ENCODE data around the gene SEC11A. TPM values are rescaled to one million over a fixed set of nuclear protein-coding genes. Genes with fewer than 3 reads are reported as not detected.
"Not testable (repeated sequence)": the region's sequence is repeated elsewhere in the genome, so short reads cannot be mapped to it uniquely, and the experiment has no call there.

Gene SEC11A
- total RNA-seq, 1 experiment from 2014 or later = 243 TPM

DNA sequence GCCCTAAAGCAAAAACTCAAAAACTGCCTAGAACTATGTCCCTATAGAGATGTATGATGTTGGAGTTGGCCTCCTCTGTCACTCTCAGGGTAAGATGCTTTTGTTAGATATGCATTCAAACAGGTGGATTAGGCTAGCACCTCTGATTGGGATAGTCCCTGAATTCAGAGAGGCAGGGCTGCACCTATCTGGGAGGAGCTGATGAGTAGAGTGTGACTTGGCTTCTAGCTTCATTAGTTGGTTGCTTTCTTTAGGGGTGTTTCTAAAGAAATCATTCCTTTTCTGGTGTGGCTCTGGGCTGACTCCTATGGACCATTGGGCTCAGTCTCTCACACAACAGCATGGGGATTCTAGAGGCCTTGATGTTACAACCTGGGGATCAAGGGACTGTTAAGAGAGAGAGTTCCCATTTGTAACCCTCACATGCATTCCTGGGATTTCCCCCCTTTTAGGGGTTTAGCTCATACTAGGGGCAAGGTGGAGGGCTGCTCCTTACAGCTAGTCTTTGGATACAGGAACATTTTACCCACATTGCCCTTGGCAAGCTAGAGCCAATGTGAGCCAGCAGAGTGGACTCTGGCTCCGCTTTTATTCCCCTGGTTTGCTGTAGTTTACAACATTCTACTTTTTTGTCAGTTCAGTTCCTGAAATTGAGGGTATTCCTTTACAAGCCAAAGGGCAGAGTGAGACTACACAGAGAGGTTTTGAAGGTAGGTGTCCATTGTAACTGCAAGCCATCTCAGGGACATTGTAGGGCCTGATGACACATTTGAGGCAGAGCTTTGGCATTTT lies 40.0 kb upstream of the SEC11A start:
- CTCF ChIA-PET = interaction anchor here (0.5 to 1.3 kb wide), 4 partner anchors 22 to 174 kb away, joined by 3 to 5 read pairs (median 4); partner anchors contain the start of gene SEC11A
- TF ChIP-seq, protein P1, sequence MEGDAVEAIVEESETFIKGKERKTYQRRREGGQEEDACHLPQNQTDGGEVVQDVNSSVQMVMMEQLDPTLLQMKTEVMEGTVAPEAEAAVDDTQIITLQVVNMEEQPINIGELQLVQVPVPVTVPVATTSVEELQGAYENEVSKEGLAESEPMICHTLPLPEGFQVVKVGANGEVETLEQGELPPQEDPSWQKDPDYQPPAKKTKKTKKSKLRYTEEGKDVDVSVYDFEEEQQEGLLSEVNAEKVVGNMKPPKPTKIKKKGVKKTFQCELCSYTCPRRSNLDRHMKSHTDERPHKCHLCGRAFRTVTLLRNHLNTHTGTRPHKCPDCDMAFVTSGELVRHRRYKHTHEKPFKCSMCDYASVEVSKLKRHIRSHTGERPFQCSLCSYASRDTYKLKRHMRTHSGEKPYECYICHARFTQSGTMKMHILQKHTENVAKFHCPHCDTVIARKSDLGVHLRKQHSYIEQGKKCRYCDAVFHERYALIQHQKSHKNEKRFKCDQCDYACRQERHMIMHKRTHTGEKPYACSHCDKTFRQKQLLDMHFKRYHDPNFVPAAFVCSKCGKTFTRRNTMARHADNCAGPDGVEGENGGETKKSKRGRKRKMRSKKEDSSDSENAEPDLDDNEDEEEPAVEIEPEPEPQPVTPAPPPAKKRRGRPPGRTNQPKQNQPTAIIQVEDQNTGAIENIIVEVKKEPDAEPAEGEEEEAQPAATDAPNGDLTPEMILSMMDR (IDR thresholded peaks at IDR 0.05; ENCODE audit: unreplicated experiment) = no peak
- peaks cover 31% of the 10 kb centered on the region for H3K36me3 Mint-ChIP-seq (ENCODE audit: insufficient read depth, unreplicated experiment)
- no peak for DNase-seq
- H3K27me3 Mint-ChIP-seq (ENCODE audit: unreplicated experiment) = no peaks in the 10 kb centered on the region
- intact Hi-C loops (cut with micrococcal nuclease; ENCODE audit: unreplicated experiment) = loop anchor here (2.0 kb wide), 1 partner anchor 101 kb away; the partner anchor contains the start of gene WDR73
- peaks cover 36% of the 10 kb centered on the region for H3K4me1 Mint-ChIP-seq (ENCODE audit: low read depth, unreplicated experiment)
- no peak overlapping the region for H3K4me3 Mint-ChIP-seq (ENCODE audit: low read depth, unreplicated experiment)
- no TSS peak for BruUV-seq (replicated peaks)
- no peaks in the 10 kb centered on the region for H3K9me3 Mint-ChIP-seq (ENCODE audit: low read depth, unreplicated experiment)
- H3K27ac Mint-ChIP-seq (ENCODE audit: unreplicated experiment) = peak overlapping the region; percentile 40

DNA sequence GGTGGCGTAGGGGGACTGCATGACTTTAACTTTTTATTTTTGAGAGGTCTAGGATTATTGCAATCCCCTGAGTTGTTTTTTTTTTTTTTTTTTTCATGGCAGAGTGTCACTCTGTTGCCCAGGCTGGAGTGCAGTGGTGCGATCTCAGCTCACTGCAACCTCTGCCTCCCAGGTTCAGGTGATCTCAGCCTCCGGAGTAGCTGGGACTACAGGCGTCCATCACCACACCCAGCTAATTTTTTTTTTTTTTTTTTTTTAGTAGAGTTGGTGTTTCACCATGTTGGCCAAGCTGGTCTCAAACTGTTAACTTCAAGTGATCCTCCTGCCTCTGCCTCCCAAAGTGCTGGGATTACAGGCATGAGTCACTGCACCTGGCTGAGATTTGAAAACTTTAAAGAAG lies 39.0 kb upstream of the SEC11A start:
- intact Hi-C loops (cut with micrococcal nuclease; ENCODE audit: unreplicated experiment) = loop anchor here (2.0 to 5.0 kb wide), 3 partner anchors 58 to 172 kb away; partner anchors contain the start of gene WDR73
- H3K27ac Mint-ChIP-seq (ENCODE audit: unreplicated experiment); H3K27me3 Mint-ChIP-seq (ENCODE audit: unreplicated experiment); H3K9me3 Mint-ChIP-seq (ENCODE audit: low read depth, unreplicated experiment); DNase-seq; BruUV-seq (replicated peaks); H3K4me3 Mint-ChIP-seq (ENCODE audit: low read depth, unreplicated experiment): not testable (repeated sequence)
- Mint-ChIP-seq H3K4me1 (ENCODE audit: low read depth, unreplicated experiment) (peaks cover 45% of the 10 kb centered on the region), H3K36me3 (ENCODE audit: insufficient read depth, unreplicated experiment) (peaks cover 42% of the 10 kb centered on the region)
- CTCF ChIA-PET = interaction anchor here (0.6 to 1.3 kb wide), 4 partner anchors 39 to 1046 kb away, joined by 3 to 5 read pairs (median 4); partner anchors contain the start of gene SEC11A

DNA sequence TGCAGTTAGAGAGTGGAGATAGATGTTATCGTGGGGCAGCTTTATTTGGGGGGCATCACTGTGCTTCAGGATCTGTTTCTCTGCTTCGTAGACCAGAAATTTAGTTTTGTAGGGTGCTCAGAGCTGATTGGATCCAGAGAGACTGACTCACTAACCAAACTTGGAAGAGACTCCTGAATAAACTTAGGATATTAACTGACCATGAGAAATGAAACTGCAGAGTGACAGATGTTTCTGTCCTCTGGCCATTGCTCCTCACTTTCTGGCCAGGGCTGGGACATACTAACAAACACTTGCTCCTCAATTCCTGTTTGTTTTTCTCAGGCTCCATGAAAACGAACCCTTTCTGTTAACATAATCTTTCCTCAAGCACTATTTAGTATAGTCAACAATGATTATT lies 36.8 kb upstream of the SEC11A start:
- peak overlapping the region; percentile 31 for H3K4me3 Mint-ChIP-seq (ENCODE audit: low read depth, unreplicated experiment)
- TF ChIP-seq, protein P1 (IDR thresholded peaks at IDR 0.05; ENCODE audit: unreplicated experiment) = no peak
- CTCF ChIA-PET = interaction anchor here (0.8 to 1.4 kb wide), 4 partner anchors 10 to 36 kb away, joined by 3 read pairs; partner anchors contain the start of gene SEC11A
- peak overlapping the region; percentile 43 for H3K27ac Mint-ChIP-seq (ENCODE audit: unreplicated experiment)
- no peaks in the 10 kb centered on the region for H3K27me3 Mint-ChIP-seq (ENCODE audit: unreplicated experiment)
- H3K9me3 Mint-ChIP-seq (ENCODE audit: low read depth, unreplicated experiment) = no peaks in the 10 kb centered on the region
- intact Hi-C loops (cut with micrococcal nuclease; ENCODE audit: unreplicated experiment) = loop anchor here (5.0 kb wide), 2 partner anchors 55 to 175 kb away; no protein-coding TSS in a partner anchor
- DNase-seq = no peak
- no TSS peak for BruUV-seq (replicated peaks)
- H3K36me3 Mint-ChIP-seq (ENCODE audit: insufficient read depth, unreplicated experiment) = peaks cover 50% of the 10 kb centered on the region
- H3K4me1 Mint-ChIP-seq (ENCODE audit: low read depth, unreplicated experiment) = peaks cover 48% of the 10 kb centered on the region

DNA sequence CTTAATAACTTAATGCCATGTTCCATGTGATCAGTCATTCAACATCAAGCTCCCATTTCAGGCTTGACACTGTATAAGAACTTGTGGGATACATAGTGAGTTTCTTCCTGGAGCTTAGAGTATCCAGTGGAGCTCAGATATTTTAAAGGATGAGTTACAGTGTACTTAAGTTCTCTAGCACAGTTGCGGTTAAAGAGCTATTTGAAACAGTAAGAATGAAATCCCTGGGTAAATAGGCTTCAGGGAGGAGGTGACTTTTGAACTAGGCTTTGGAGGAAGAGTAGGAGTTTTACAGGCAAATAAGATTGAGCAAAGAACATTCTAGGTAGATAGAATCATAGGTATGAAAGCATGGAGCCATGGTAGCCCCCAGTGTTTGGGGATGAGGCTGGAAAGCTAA lies 36.3 kb upstream of the SEC11A start:
- intact Hi-C loops (cut with micrococcal nuclease; ENCODE audit: unreplicated experiment) = loop anchor here (5.0 kb wide), 2 partner anchors 55 to 175 kb away; no protein-coding TSS in a partner anchor
- Mint-ChIP-seq H3K4me3 (ENCODE audit: low read depth, unreplicated experiment) (peak overlapping the region; percentile 31), H3K27ac (ENCODE audit: unreplicated experiment) (peak overlapping the region; percentile 39), H3K4me1 (ENCODE audit: low read depth, unreplicated experiment) (peaks cover 53% of the 10 kb centered on the region), H3K36me3 (ENCODE audit: insufficient read depth, unreplicated experiment) (peaks cover 54% of the 10 kb centered on the region), H3K27me3 (ENCODE audit: unreplicated experiment) (no peaks in the 10 kb centered on the region), H3K9me3 (ENCODE audit: low read depth, unreplicated experiment) (no peaks in the 10 kb centered on the region)
- TF ChIP-seq, protein P1 (IDR thresholded peaks at IDR 0.05; ENCODE audit: unreplicated experiment) = no peak
- no peak for DNase-seq
- no TSS peak for BruUV-seq (replicated peaks)
- CTCF ChIA-PET = interaction anchor here (0.6 to 1.4 kb wide), 5 partner anchors 11 to 363 kb away, joined by 3 read pairs; partner anchors contain the start of gene SEC11A

DNA sequence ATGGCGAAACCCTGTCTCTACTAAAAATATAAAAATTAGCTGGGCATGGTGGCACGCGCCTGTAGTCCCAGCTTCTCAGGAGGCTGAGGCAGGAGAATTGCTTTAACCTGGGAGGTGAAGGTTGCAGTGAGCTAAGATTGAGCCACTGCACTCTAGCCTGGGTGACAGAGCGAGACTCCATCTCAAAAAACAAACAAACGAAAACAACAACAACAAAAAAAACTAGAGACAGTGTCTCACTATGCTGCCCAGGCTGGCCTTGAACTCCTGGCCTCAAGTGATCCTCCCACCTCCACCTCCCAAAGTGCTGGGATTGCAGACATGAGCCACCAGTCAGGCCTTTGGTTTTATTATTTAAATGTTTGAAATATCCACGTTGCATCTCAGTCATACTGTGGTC lies 35.8 kb upstream of the SEC11A start:
- CTCF ChIA-PET = interaction anchor here (0.6 to 1.4 kb wide), 3 partner anchors 29 to 363 kb away, joined by 3 read pairs; partner anchors contain the start of gene SEC11A
- Mint-ChIP-seq H3K36me3 (ENCODE audit: insufficient read depth, unreplicated experiment) (peaks cover 56% of the 10 kb centered on the region), H3K4me1 (ENCODE audit: low read depth, unreplicated experiment) (peaks cover 57% of the 10 kb centered on the region)
- BruUV-seq (replicated peaks); H3K4me3 Mint-ChIP-seq (ENCODE audit: low read depth, unreplicated experiment); H3K27me3 Mint-ChIP-seq (ENCODE audit: unreplicated experiment); DNase-seq; H3K9me3 Mint-ChIP-seq (ENCODE audit: low read depth, unreplicated experiment); H3K27ac Mint-ChIP-seq (ENCODE audit: unreplicated experiment): not testable (repeated sequence)
- intact Hi-C loops (cut with micrococcal nuclease; ENCODE audit: unreplicated experiment) = loop anchor here (2.0 to 5.0 kb wide), 3 partner anchors 17 to 176 kb away; no protein-coding TSS in a partner anchor
